Retinal pigment epithelial cell (primary cell): ENCODE measurements around the gene IGFBP3.

Experiments
- DNase-seq: peaks from one replicate; pipeline ENCODE4 v3.0.0-alpha.2; 2010; ENCODE audit warnings: low read depth
- H3K4me3 ChIP-seq: 2 replicates; pipeline ENCODE4 v1.5.1; 2011; ENCODE audit warnings: mild to moderate bottlenecking, low read length, control low read depth, moderate library complexity
- TF ChIP-seq, protein P1 (sequence below): conservative IDR thresholded peaks from 2 replicates; pipeline ENCODE4 v1.5.1; 2011; ENCODE audit warnings: low read depth, low read length, control low read depth, inconsistent platforms

IGFBP3 gene

DNA sequence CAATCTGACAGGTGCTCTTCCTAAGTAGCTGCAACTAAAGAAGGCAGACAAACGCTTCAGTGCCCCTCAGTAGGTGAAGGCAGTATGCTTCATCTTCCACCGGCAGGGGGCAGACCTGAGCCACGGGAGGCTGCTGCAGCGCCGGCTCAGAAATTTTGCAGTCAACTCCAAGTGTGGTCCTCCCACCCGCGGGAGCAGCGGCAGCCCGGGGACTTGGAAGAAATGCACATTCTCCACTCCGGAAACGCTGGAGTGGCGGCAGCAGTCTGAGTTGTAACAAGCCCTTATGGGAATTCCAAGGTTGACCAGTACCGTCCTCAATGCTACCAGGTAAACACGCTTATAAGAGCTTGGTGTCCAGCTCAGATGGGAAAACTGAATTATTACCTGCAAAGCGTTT lies 3.4 kb downstream of the IGFBP3 start:
- TF ChIP-seq, protein P1, sequence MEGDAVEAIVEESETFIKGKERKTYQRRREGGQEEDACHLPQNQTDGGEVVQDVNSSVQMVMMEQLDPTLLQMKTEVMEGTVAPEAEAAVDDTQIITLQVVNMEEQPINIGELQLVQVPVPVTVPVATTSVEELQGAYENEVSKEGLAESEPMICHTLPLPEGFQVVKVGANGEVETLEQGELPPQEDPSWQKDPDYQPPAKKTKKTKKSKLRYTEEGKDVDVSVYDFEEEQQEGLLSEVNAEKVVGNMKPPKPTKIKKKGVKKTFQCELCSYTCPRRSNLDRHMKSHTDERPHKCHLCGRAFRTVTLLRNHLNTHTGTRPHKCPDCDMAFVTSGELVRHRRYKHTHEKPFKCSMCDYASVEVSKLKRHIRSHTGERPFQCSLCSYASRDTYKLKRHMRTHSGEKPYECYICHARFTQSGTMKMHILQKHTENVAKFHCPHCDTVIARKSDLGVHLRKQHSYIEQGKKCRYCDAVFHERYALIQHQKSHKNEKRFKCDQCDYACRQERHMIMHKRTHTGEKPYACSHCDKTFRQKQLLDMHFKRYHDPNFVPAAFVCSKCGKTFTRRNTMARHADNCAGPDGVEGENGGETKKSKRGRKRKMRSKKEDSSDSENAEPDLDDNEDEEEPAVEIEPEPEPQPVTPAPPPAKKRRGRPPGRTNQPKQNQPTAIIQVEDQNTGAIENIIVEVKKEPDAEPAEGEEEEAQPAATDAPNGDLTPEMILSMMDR = peak; percentile 94
- H3K4me3 ChIP-seq = peak overlapping the region; percentile 15
- DNase-seq = no peak

DNA sequence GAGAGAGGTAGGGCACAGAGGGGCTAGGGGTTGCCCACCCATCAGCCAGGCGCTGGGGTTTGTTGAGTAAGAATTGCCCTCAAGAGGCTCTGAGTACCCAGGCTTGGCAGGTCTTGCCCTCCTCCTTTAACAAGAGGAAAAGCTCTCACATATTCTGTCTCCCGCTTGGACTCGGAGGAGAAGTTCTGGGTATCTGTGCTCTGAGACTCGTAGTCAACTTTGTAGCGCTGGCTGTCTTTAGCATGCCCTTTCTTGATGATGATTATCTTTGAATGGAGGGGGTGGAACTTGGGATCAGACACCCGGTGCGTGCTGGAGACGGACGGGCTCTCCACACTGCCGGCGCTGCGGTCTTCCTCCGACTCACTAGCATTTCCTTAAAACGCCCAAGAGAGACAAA lies 4.0 kb downstream of the IGFBP3 start:
- no peak overlapping the region for H3K4me3 ChIP-seq
- TF ChIP-seq, protein P1 = no peak
- DNase-seq = no peak

DNA sequence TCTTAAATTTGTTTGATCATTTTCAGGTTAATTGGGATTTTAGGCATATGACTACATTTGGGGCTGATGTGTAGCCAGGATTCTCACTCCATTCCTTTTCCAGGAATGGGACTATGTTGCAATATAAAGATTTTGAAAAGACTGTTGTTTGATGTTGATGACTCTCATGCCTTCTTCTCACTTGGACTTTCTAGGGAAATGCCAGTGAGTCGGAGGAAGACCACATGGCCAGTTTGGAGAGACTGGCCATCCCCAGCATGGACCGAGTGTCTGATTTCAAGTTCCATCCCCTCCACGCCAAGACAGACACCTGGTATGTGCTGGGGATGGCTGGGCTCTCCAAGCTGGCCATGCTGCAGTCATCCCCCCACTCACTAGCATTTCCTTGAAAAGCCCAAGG lies 5.5 kb downstream of the IGFBP3 start:
- no peak overlapping the region for H3K4me3 ChIP-seq
- TF ChIP-seq, protein P1 = no peak
- DNase-seq = no peak

DNA sequence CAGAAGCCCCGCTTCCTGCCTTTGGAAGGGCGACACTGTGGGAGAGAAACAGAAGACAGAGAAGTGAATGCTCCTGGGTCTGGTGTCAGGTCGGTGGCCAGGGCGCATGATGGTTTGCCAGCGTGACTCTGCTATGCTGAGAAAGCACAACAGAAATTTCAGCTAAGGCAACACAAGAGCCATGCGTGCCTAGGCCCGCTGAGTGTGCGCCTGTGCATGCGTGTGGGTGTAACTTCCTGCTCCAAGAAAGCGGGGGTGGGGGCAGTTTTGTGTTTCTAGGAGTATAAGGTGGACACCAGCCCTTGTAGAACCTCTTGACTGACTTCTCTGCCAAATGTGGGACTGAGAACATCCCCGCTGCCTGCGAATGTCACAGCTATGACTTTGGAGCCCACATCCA lies 6.2 kb downstream of the IGFBP3 start:
- no peak overlapping the region for H3K4me3 ChIP-seq
- no peak for DNase-seq
- TF ChIP-seq, protein P1 = no peak

DNA sequence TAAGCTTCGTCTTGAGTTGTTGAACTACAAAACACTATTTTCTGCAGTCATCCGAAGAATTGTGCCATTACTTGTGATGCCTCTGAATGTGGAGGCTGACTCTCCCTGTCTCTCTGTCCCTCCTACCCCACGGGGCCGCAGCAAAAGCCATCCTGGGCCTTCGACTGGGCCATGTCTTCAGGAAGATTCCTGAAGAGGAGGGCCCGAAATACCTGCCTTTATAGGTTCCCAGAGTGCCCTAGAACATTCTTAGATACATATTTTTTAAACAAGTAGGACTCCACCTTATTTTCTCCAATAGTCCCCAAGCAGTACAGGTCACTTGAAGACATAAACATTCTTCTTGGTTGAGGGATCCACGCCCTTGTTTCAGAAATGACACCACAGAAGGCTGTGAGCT lies 8.1 kb downstream of the IGFBP3 start:
- DNase-seq = no peak
- TF ChIP-seq, protein P1 = no peak
- no peak overlapping the region for H3K4me3 ChIP-seq

DNA sequence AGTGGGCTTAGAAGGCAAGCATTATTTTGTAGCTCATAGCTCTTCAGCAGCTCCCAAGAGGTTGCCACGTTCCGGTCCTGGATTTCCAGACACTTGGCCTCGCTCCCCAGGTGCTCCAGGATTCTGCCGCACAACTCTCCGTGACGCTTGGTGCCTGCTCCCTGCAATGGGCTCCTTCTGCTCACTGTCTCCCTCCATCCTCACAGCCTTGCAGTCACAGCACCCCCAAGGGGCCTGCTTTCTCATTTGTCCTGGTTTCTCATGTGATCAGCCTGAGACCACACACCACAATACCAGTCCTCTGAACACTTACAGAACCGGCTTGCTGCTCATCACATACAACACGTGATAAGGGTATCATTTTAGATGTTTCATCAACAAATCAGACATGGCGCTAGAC lies 9.8 kb downstream of the IGFBP3 start:
- TF ChIP-seq, protein P1 = no peak
- H3K4me3 ChIP-seq = no peak overlapping the region
- no peak for DNase-seq

DNA sequence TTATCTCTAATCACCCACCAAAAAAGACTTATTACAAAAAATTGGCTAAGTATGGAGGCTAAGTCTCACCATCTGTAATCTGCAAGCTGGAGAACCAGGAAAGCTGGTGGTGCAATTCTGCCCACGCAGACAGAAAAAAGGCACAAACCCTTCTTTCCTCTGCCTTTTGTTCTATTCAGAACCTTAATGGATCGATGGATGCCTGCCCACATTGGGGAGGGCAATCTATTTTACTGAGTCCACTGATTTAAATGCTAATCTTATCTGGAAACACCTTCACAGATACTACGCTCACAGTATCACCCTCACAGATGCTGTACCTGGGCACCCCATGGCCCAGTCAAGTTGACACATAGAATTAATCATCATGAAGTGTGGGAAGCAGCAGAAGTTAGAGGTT lies 10.2 kb downstream of the IGFBP3 start:
- TF ChIP-seq, protein P1 = no peak
- DNase-seq = no peak
- H3K4me3 ChIP-seq = no peak overlapping the region
